ENCODE results near the gene SCT.

Gene SCT

GRCh38 chr11:586376-587316 is 40.3 kb downstream of the SCT start:
- DNase-seq (no peak), ATAC-seq (no peak)

- ATAC-seq (no peak), DNase-seq (no peak)
These were observed 42.7 kb downstream of the SCT start for GRCh38 chr11:584287-584686.

GRCh38 chr11:581752-582151 is 45.2 kb downstream of the SCT start:
- DNase-seq, result no peak
- no peak for ATAC-seq

GRCh38 chr11:581342-581741 is 45.6 kb downstream of the SCT start:
- no peak for DNase-seq

GRCh38 chr11:579830-580601 is 47.0 kb downstream of the SCT start:
- no peak for DNase-seq
- ATAC-seq, result no peak

More at GRCh38 chr11:581342-581741, 45.6 kb downstream of the SCT start:
- ATAC-seq, result no peak

GRCh38 chr11:578276-579035 is 48.5 kb downstream of the SCT start:
- DNase-seq (no peak), ATAC-seq (no peak)

- DNase-seq (no peak), ATAC-seq (no peak)
These were observed 49.4 kb downstream of the SCT start for GRCh38 chr11:577611-577894.

- DNase-seq, result no peak
- no peak for ATAC-seq
These were observed 50.0 kb downstream of the SCT start for GRCh38 chr11:576811-577610.
